GM18520 (cell line): Measurements from ENCODE around the gene HSD17B10.
"Not testable (repeated sequence)": the region's sequence is repeated elsewhere in the genome, so short reads cannot be mapped to it uniquely, and the experiment has no call there.

ENCODE experiments used
- ATAC-seq: cut with Tn5 transposase; IDR thresholded peaks from one replicate; pipeline ENCODE4 v1.9.1; 2021; ENCODE audit not compliant: unreplicated experiment

The HSD17B10 gene

DNA sequence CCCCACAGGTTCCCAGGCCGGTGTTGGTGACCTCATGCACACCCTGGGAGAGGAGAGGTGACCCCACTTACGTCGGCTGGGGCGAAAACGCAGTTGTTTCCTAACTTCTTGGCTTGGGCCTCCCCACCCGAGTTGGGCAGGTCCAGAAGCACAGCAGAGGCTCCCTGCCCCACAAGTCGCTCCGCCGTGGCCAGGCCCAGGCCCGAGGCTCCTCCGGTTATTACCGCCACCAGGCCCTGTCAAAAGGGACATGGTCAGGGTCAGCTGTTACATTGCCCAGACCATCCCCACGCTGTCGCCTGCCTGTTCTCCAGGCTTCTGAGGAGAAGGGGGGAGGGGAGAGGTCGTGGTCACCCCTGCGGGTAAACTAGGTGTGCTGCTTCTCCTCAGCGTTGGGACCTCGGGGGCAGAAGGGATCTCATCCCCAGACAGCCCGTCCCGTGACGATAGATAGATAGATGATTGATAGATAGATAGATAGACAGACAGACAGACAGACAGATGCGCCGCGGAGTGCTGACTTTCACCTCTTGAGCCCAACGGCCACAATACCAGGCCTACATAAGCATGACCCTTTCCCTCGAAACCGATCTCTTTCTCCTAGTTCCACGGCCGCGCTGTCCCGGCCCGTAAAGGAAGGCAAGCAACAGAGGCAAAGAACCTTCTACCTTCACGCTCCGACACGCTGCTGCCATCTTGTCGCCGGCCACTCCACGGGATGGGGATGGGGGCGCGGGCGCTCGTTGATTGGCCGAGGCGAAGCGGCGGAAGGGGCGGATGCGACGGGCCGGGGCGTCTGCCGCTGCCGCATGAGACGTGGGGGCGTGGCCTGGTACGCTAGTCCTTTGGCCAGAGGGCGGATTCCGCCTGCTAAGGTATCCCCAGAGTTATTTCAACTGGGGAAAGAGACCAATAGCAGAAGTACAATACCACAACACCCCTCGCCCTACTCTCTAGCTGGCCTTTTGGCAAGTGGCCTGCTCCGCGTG, at the start of gene HSD17B10:
Gene HSD17B10, minus strand, starts transcription at position 720 of the 989 bp plus-strand sequence. Its CDS starts 25 bp downstream, at position 695.
- ATAC-seq: peak; percentile 80

DNA sequence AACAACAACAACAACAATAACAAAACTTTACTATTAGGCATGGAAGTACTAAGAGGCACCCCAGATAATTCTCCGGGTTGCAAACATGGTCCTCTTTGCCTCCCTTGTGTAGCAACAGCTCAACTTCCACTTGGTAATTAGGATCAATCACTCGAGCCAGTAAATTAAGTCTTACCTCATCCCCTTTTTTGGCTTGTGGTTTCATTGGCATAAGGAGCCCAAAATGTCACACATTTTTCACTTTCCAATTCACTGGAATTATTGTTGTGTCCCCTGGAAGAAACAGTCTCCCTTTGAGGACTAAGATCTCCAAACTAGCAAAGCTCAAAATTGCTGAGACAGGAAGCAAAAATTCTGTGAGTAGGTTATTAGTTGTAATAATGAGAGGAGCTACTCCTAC, 49.2 kb upstream of the HSD17B10 start:
- no peak for ATAC-seq

DNA sequence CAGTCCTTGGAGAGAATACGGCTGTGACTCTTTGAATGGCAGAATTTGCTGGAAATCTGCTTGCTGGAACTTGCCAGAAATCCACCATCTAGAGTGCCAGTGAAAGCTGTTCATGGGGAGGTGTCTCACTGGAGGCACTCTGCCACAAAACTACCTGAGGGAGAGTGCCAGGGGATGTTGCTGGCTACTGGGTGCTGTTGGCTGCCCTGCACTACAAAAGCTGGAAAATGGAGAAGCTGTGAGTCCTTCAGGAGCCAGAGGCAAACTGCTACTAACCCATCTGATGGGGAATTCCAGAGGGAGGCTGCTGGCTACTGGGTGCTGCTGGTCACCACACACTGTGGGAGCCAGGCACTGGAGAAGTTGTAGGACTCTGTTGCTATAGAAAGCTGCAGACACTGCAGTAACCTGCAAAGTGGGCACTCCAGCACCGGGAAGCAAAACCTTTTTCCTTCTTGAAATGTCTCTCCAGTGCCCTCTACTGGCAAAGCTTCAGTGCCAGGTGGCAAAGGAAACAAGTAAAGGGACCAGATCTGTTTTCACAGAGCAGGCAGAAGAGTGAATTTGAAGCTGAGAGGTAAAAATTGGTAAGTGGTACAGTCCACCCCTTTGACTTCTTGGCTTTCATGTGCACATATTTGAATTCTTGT, 47.8 kb upstream of the HSD17B10 start:
- ATAC-seq: no peak

- ATAC-seq: no peak
Observed at GRCh38 chrX:53481093-53481492, 46.9 kb upstream of the HSD17B10 start.

DNA sequence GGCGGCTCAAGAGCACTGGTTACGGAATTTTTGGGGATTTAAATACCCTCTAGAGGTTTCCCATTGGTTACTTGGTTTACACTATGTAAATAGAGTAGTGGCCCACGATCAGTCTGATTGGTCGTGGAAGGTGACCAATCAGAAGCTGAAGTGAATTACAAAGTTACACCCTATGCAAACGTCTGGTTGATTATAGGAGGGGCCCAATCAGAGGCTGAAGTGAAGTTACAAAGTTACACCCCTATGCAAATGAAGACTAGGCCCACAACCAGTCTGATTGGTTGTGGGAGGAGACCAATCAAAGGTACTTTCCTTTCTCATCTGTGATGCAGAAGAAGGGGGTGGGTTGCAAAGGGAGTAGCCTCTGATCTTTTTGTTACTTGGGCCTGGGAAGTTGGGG, 45.1 kb upstream of the HSD17B10 start:
- no peak for ATAC-seq

DNA sequence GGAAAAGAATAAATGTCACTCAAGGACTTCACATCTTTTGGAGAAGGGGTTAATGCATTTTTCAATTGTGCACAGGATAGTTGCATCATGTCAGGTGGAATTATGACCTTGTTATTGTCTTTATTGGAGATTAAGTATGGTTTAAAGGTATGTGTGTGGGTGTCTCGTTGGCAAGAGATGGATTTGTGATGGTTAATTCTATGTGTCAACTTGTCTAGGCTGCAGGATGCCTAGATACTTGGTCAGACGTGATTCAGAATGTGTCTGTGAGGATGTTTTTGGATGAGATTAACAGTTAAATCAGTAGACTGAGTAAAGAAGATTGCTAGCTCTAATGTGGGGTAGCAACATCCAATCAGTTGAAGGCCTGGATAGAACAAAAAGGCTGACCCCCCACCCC, 42.2 kb upstream of the HSD17B10 start:
- ATAC-seq: no peak

DNA sequence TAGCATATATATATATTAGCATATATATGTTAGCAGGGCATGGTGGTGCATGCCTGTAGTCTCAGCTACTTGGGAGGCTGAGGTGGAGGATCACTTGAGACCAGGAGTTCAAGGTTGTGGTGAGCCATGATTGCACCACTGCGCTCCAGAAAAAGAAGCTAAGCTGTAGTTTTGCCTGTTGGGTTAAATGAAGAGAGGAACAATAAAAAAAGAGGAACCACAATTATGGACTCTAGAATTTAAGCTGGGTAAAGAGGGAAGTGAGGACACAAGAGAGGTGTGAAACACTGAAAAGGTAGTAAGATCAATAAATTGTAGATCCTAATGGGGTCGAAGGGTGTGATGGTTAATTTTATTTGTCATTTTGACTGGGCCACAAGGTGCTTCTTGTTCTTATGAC, 40.5 kb upstream of the HSD17B10 start:
- ATAC-seq: no peak

DNA sequence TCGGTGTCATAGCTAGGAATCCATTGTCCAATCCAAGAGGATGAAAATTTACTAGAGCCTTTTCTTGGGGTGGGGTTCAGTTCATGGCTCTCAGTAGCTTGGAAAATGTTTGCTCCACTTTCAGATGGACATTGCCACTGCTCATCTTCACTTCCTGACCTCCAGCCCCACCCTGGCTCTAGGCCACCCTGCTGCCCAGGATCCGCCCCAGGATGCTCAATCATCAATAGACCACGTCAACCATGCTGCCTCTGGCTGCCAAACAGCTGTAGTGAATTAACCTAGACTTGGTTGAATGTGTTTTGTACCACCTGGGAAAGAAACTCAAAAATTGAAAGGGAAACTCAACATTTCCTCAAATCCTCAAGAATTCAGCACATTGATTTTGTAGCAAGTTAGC, 37.2 kb upstream of the HSD17B10 start:
- ATAC-seq: no peak

DNA sequence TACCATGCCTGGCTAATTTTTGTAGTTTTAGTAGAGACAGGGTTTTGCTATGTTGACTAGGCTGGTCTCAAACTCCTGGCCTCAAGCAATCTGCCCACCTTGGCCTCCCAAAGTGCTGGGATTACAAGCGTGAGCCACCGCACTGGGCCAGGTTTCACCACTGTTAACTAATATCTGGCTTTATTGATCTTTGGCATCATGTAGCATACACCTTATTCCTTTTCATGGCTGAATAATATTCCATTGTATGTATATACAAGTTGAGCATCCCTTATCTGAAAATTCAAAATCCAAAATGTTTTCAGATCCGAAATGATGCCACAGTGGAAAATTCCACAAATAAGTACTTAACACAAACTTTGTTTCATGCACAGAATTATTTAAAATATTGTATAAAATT, 34.5 kb upstream of the HSD17B10 start:
- not testable (repeated sequence) for ATAC-seq

GRCh38 chrX:53458082-53458481, 23.9 kb upstream of the HSD17B10 start:
- ATAC-seq: no peak

DNA sequence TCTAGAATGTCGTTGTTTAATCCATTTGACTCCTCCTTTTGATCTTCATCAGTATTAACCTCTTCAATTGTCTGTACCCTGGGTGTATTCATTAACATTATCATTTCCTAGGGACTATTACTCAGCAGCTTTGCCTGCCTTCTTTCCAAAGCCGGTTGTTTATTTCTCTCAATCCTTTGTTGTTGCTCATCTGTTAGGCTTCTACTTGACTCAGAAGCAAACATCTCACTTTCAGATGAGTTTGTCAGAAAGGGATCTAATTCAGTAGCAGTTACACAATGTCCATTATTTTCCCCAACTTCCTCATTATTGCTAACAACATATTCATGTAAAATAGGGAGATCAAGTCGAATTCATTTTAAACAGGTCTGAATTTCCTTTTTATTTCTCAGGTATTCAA, 22.1 kb upstream of the HSD17B10 start:
- no peak for ATAC-seq

- no peak for ATAC-seq
Observed at GRCh38 chrX:53452812-53453211, 18.6 kb upstream of the HSD17B10 start.

DNA sequence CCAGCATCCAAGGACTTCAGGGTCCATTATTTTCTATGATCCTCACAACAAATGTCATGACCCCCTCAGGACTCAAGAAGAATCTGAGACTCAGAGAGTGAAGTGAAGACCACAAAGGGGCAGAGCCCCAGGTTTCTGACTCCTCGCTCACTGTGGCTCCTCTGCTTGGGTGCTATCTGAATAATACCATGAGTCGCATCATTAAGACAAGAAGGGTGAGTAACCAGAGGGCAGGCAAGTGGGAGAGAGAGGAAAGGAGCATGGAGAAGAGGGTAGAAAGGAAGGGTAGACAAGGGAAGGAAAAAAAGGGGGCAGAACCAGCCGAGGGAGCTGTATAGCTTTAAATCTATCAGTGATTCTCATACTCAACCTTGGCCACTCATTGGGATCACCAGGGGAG, 15.5 kb upstream of the HSD17B10 start:
- no peak for ATAC-seq

DNA sequence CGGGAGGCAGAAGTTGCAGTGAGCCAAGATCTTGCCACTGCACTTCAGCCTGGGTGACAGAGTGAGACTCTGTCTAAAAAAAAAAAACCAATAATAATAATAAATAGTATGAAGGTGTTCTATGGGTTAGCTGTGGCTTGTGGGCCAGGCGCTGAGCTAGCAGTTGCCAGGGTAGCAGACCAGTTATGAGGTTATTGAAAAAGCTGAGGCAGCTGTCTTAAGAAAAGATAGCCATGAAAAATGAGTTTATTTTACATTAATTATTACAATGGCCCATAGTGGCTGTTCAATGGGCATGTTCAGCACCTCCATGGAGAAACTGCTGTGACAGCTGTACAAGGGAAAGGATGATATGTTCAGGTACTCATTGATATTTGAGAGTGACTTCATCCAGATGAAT, 13.3 kb upstream of the HSD17B10 start:
- no peak for ATAC-seq

- ATAC-seq: no peak
Observed at GRCh38 chrX:53445977-53446376, 11.8 kb upstream of the HSD17B10 start.

DNA sequence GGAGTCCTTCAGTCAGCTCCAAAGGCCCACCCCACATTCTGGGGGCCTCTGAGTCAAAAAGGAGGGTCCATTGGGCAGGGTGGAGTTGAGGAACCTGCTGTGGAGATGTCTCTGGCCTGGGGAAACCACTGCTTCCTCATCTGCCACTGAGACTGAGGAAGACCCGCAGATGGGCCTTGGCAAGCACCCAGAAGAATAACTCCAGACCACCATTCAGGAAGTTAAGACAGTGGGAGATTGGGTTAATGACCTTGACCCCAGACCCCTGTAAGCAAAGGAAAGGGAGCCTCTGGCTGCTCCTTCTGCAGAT, 8.1 kb upstream of the HSD17B10 start:
- ATAC-seq: no peak

DNA sequence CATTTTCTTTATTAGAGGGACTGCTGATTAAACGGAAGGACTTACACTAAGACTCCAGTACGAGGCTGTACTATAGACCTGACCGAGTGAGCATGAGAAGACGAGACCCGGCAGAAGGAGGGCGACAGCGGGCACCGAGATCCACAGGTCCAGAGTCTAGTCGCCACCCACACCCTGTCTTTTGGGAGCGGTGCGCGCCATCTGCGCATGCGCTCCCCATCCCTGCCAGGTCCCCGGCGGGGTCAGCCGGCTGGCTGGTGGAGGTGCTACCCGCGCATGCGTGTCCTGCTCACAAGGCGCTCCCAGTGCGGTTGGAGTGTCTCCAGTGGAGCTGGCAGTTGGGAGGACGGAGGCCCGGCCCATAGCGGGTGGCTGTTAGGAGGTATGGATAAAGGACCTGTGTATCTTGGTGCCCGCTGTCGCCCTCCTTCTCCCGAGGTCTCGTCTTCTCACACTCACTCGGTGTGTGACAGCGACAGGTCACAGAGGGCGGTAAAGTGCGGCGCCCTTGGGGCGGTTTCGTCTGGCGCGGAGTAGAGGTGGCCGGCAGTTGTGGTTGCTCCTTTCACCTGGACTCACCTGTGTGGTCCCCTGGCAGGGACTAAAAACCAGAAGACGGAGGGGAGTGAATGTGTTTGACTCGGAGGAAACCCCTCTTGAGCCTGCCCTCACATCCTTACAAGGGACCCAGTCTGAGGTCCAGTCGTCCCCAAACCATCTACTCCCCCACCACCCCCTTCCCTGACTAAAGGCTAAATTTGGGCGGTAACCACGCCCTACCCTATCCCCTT, 7.6 kb upstream of the HSD17B10 start:
- no peak for ATAC-seq

DNA sequence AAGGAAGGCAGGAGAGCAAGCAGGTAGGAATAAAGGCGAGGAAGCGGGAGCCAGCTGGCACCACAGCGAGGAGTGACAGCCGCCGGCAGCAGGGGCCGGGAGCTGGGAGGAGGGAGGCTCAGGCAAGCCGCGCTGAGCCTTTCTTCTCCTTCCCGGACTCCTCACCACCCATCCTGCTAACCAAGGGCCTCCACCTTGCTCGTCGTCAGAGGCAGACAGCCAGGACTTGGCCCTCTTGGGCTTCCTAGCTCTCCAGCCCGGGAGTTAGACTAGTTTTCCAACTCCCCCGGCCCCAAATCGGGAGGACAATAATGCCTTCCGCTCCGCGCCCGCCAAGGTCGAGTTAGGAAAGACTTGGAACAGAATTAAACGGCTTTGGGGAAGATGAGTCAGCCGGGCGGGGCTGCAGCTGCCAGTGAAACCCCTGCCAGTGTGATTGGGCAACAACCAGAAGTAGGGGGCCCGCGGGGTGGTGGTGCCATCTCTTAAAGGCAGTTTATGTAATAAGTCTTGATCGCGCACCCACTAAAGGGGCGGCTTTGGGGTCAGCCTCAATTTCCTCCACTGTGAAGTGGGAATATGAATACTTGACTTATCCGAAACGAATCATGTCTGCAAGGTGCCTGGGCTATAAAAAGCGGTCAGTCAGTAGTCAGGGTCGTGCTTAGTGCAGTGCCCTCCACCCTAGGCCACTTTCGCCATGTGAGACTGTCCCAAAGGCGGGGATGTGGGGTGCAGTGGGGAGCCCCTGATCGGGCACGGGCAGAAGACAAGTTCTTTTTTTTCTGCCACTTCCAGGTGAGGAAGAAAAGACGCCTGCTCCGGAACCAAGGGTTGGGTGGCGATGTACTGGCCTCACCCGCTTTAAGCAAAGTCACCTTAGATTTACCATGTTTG, 6.7 kb upstream of the HSD17B10 start:
- ATAC-seq: no peak

DNA sequence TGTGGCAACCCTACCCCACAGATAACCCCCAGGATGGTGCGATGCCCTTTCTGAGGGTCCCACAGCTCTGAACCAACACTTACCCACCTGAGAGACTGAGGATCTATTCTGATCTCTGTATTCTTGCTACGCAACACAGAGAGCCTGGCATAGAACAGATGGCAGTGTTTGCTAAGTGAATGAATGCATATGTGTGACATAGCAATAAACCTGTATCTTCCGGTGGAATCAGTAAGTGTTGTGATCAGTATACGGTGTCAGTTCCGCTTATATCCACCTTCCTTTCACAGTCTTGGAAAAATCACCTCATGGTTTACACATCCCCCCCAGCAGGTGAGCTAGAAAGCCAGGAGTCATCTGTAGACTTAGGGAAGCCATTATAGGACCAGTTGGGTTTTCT, 5.9 kb upstream of the HSD17B10 start:
- no peak for ATAC-seq

DNA sequence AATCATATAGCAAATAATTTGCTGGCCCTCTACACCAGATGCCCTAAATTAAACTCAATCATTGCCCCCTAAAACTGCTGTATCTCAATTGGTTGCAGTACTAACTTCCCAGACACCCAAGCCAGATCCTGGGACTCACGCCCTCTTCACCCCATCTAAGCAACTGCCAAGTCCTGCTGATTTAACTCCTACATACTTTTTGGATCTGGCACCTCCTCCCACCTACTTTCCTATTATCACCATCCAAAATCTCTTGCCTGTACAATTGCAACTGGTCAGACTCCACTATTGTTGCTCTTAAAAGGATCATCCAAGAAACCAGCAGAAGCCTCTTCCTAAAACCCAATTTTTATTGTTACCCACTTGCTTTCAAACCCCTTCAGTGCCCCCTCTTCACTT, 4.7 kb upstream of the HSD17B10 start:
- no peak for ATAC-seq
